ENCODE data around the gene MFAP5.
A peak's percentile ranks its signal among the peaks of the same experiment; 100 is the strongest.

MFAP5 gene

DNA sequence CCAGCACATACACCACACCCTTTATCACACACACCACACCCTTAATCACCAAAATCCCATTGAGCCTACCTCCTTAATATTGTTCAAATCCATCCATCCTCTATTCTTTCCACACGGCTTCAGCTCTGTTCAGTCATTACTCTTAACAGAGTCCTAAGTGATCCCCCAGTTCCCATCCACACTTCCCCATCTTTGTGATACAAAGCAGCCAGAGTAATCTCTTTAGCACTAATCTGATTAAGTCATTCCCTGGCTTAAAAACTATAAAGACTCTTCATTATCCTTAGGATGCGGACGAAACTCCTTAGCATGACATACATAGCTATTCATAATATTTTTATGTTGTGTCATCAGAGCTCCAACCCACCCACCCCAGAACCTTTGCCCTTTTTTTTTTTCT is 14.7 kb upstream of the MFAP5 start:
- no peak overlapping the region for H2AFZ ChIP-seq (ENCODE audit: low read length)
- no peaks in the 10 kb centered on the region for H4K20me1 ChIP-seq (ENCODE audit: insufficient read depth, low read length)
- H3K4me2 ChIP-seq (ENCODE audit: low read length), result no peak overlapping the region

DNA sequence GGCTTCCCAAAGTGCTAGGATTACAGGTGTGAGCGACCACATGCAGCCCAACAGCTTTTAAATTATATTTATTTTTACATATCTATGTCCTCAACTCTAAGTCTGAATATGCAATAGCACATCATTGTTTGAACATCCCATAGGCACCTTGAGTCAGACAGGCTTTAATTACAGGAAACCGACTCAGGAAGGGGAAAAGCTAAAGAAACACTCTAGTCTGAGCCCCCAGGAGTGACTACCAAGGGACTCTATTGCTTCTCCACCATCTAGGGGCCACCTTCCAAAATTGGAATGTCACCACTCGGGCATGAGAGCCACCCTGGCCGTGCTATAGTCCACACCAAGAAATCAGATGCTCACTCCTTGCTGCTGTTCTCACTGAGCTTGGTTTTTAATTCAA is 14.0 kb upstream of the MFAP5 start:
- Histone ChIP-seq H3K9ac (ENCODE audit: low read length) (no peak overlapping the region), H4K20me1 (ENCODE audit: insufficient read depth, low read length) (no peaks in the 10 kb centered on the region), H3K79me2 (ENCODE audit: insufficient read depth, low read length) (no peaks in the 10 kb centered on the region), H3K27ac (ENCODE audit: low read depth, low read length, poor library complexity, severe bottlenecking) (no peak overlapping the region), H3K27me3 (ENCODE audit: insufficient read depth, low read length) (no peaks in the 10 kb centered on the region), H3K9me3 (ENCODE audit: low read length) (no peaks in the 10 kb centered on the region), H3K9me2 (ENCODE audit: low read depth, low read length) (no peaks in the 10 kb centered on the region), H3K4me3 (ENCODE audit: low read depth, low read length, poor library complexity, severe bottlenecking) (no peak overlapping the region), H3K4me2 (ENCODE audit: low read length) (no peak overlapping the region), H3K4me1 (ENCODE audit: insufficient read depth, low read length, severe bottlenecking) (peaks cover 23% of the 10 kb centered on the region), H3F3A (ENCODE audit: insufficient read depth, low read length) (no peaks in the 10 kb centered on the region), H3K36me3 (ENCODE audit: insufficient read depth, low read length) (no peaks in the 10 kb centered on the region), H2AFZ (ENCODE audit: low read length) (peak overlapping the region; percentile 68; the same call in 1 of the 2 replicates)
- no peak for TF ChIP-seq EZH2 (IDR thresholded peaks at IDR 0.05; ENCODE audit: borderline replicate concordance, low read length)
- TF ChIP-seq, protein P1, sequence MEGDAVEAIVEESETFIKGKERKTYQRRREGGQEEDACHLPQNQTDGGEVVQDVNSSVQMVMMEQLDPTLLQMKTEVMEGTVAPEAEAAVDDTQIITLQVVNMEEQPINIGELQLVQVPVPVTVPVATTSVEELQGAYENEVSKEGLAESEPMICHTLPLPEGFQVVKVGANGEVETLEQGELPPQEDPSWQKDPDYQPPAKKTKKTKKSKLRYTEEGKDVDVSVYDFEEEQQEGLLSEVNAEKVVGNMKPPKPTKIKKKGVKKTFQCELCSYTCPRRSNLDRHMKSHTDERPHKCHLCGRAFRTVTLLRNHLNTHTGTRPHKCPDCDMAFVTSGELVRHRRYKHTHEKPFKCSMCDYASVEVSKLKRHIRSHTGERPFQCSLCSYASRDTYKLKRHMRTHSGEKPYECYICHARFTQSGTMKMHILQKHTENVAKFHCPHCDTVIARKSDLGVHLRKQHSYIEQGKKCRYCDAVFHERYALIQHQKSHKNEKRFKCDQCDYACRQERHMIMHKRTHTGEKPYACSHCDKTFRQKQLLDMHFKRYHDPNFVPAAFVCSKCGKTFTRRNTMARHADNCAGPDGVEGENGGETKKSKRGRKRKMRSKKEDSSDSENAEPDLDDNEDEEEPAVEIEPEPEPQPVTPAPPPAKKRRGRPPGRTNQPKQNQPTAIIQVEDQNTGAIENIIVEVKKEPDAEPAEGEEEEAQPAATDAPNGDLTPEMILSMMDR (IDR thresholded peaks at IDR 0.05; ENCODE audit: low read length), result no peak

More for the DNA sequence above, 14.7 kb upstream of the MFAP5 start:
- Histone ChIP-seq H3K9me3 (ENCODE audit: low read length) (no peaks in the 10 kb centered on the region), H3K4me1 (ENCODE audit: insufficient read depth, low read length, severe bottlenecking) (peaks cover 30% of the 10 kb centered on the region), H3K27me3 (ENCODE audit: insufficient read depth, low read length) (no peaks in the 10 kb centered on the region), H3K79me2 (ENCODE audit: insufficient read depth, low read length) (no peaks in the 10 kb centered on the region), H3K9ac (ENCODE audit: low read length) (no peak overlapping the region), H3K9me2 (ENCODE audit: low read depth, low read length) (no peaks in the 10 kb centered on the region), H3K36me3 (ENCODE audit: insufficient read depth, low read length) (no peaks in the 10 kb centered on the region), H3F3A (ENCODE audit: insufficient read depth, low read length) (no peaks in the 10 kb centered on the region), H3K4me3 (ENCODE audit: low read depth, low read length, poor library complexity, severe bottlenecking) (no peak overlapping the region), H3K27ac (ENCODE audit: low read depth, low read length, poor library complexity, severe bottlenecking) (no peak overlapping the region)
- TF ChIP-seq, protein P1 (IDR thresholded peaks at IDR 0.05; ENCODE audit: low read length), result no peak
- TF ChIP-seq EZH2 (IDR thresholded peaks at IDR 0.05; ENCODE audit: borderline replicate concordance, low read length), result no peak

DNA sequence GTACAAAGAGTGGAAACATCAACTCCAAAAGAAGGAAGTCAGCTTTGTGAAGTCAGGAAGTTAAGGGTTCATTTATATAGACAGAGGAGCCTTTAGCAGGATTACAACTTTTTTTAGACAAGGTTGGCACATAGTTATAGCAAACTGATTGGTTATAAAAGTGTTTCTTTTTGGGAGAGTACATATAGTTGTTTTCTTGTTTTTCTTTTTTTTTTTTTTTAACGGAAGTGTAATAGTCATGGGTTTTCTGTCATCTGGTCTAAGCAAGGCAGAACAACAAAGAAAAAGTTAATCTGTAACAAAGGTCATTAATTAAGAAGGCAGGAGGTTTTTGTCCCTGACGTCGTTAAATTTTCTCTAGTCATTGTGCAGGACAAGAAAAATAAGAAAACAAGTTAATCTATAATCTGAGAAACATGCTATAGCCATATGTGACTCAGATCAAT is 13.0 kb upstream of the MFAP5 start:
- H3K9ac ChIP-seq (ENCODE audit: low read length), result no peak overlapping the region; the same call in 1 of the 2 replicates
- no peaks in the 10 kb centered on the region; the same call in 1 of the 2 replicates for H3K9me3 ChIP-seq (ENCODE audit: low read length)
- H3K4me1 ChIP-seq (ENCODE audit: insufficient read depth, low read length, severe bottlenecking), result peaks cover 19% of the 10 kb centered on the region
- H3F3A ChIP-seq (ENCODE audit: insufficient read depth, low read length), result no peaks in the 10 kb centered on the region
- H3K27ac ChIP-seq (ENCODE audit: low read depth, low read length, poor library complexity, severe bottlenecking), result peak overlapping the region; percentile 62
- no peaks in the 10 kb centered on the region for H3K27me3 ChIP-seq (ENCODE audit: insufficient read depth, low read length)
- no peaks in the 10 kb centered on the region for H4K20me1 ChIP-seq (ENCODE audit: insufficient read depth, low read length)
- H3K9me2 ChIP-seq (ENCODE audit: low read depth, low read length), result no peaks in the 10 kb centered on the region
- TF ChIP-seq, protein P1 (IDR thresholded peaks at IDR 0.05; ENCODE audit: low read length), result no peak
- no peak for TF ChIP-seq EZH2 (IDR thresholded peaks at IDR 0.05; ENCODE audit: borderline replicate concordance, low read length)
- peak overlapping the region; percentile 73 for H2AFZ ChIP-seq (ENCODE audit: low read length)
- H3K36me3 ChIP-seq (ENCODE audit: insufficient read depth, low read length), result no peaks in the 10 kb centered on the region
- peak overlapping the region; percentile 2; the same call in 1 of the 2 replicates for H3K4me2 ChIP-seq (ENCODE audit: low read length)
- no peaks in the 10 kb centered on the region for H3K79me2 ChIP-seq (ENCODE audit: insufficient read depth, low read length)
- no peak overlapping the region for H3K4me3 ChIP-seq (ENCODE audit: low read depth, low read length, poor library complexity, severe bottlenecking)
